Neural cell (in vitro differentiated cells): Measurements from ENCODE around the gene KRTAP5-1. TPM values are rescaled to one million over a fixed set of nuclear protein-coding genes. Genes with fewer than 3 reads are reported as not detected.

Experiments used
- H2AFZ ChIP-seq: fragments of 200-600, 300-800 bp; sonication (generic), shearing (Covaris generic); 2 replicates; pipeline ENCODE4 v1.6.0; 2014; ENCODE audit warnings: low read depth, mild to moderate bottlenecking, antibody characterized with exemption, low read length, moderate library complexity
- H3F3A ChIP-seq: fragments of 200-600 bp; shearing (Covaris generic); 2 replicates; pipeline ENCODE4 v1.6.1; 2016; ENCODE audit warnings: mild to moderate bottlenecking, moderate library complexity, mixed read lengths, antibody characterized with exemption, low read length; ENCODE audit not compliant: insufficient read depth, poor library complexity, severe bottlenecking
- H3K27ac ChIP-seq: fragments of 200-600, 300-800 bp; sonication (generic), shearing (Covaris generic); 2 replicates; pipeline ENCODE4 v1.5.1; 2014; ENCODE audit warnings: mild to moderate bottlenecking, low read length, moderate library complexity
- H3K27me3 ChIP-seq: fragments of 300-800, 200-600 bp; sonication (generic), shearing (Covaris generic); 2 replicates; pipeline ENCODE4 v1.6.0; 2014; ENCODE audit warnings: mild to moderate bottlenecking, low read depth, low read length, moderate library complexity; ENCODE audit not compliant: insufficient read depth
- H3K36me3 ChIP-seq: fragments of 300-800, 200-600 bp; sonication (generic), shearing (Covaris generic); 2 replicates; pipeline ENCODE4 v1.5.1; 2014; ENCODE audit warnings: mild to moderate bottlenecking, antibody characterized with exemption, low read length, moderate library complexity; ENCODE audit not compliant: insufficient read depth
- H3K4me2 ChIP-seq: fragments of 300-800, 200-600 bp; sonication (generic), shearing (Covaris generic); 2 replicates; pipeline ENCODE4 v1.6.0; 2014; ENCODE audit warnings: mild to moderate bottlenecking, low read length
- H3K4me3 ChIP-seq: fragments of 300-800, 200-600 bp; sonication (generic), shearing (Covaris generic); 2 replicates; pipeline ENCODE4 v1.5.1; 2014; ENCODE audit warnings: mild to moderate bottlenecking, low read length, moderate library complexity
- H3K79me2 ChIP-seq: fragments of 200-600 bp; shearing (Covaris generic); replicated peaks from 2 replicates; pipeline ENCODE4 v1.6.0; 2014; ENCODE audit warnings: mild to moderate bottlenecking, low read length, moderate library complexity; ENCODE audit not compliant: insufficient read depth
- H3K9ac ChIP-seq: fragments of 300-800, 200-600 bp; sonication (generic), shearing (Covaris generic); 2 replicates; pipeline ENCODE4 v1.6.1; 2016; ENCODE audit warnings: mild to moderate bottlenecking, low read length, mixed read lengths
- H3K9me2 ChIP-seq: fragments of 200-600 bp; shearing (Covaris generic); 2 replicates; pipeline ENCODE4 v1.6.1; 2016; ENCODE audit warnings: mild to moderate bottlenecking, low read length, mixed read lengths; ENCODE audit not compliant: insufficient read depth
- H3K9me3 ChIP-seq: fragments of 200-600, 300-800 bp; sonication (generic), shearing (Covaris generic); 2 replicates; pipeline ENCODE4 v1.6.1; 2016; ENCODE audit warnings: mild to moderate bottlenecking, mixed run types, low read length, moderate library complexity, mixed read lengths
- H4K20me1 ChIP-seq: fragments of 200-600 bp; shearing (Covaris generic); 2 replicates; pipeline ENCODE4 v1.6.1; 2016; ENCODE audit warnings: mild to moderate bottlenecking, mixed run types; ENCODE audit not compliant: insufficient read depth
- CTCF ChIP-seq: fragments of 450-650 bp; IDR thresholded peaks from 2 replicates; pipeline ENCODE4 v1.5.1; 2014; ENCODE audit warnings: antibody characterized with exemption, mild to moderate bottlenecking, moderate library complexity; ENCODE audit not compliant: poor library complexity, severe bottlenecking
- EP300 ChIP-seq: fragments of 450-650 bp; conservative IDR thresholded peaks from 2 replicates; pipeline ENCODE4 v1.6.1; 2014; ENCODE audit warnings: antibody characterized with exemption, mild to moderate bottlenecking, moderate library complexity; ENCODE audit not compliant: poor library complexity, severe bottlenecking
- EZH2 ChIP-seq: fragments of 200-600, 300-800 bp; shearing (Covaris generic), sonication (generic); IDR thresholded peaks from 2 replicates; pipeline ENCODE4 v1.6.1; 2014; ENCODE audit warnings: antibody characterized with exemption, low read length, borderline replicate concordance, mild to moderate bottlenecking; ENCODE audit not compliant: insufficient read depth, poor library complexity, severe bottlenecking
- MXI1 ChIP-seq: fragments of 450-650 bp; conservative IDR thresholded peaks from 2 replicates; pipeline ENCODE4 v1.6.1; 2014; ENCODE audit warnings: antibody characterized with exemption, mild to moderate bottlenecking; ENCODE audit not compliant: poor library complexity, severe bottlenecking
- POLR2AphosphoS5 ChIP-seq: IDR thresholded peaks from 2 replicates; pipeline ENCODE4 v1.6.1; 2012
- RAD21 ChIP-seq: fragments of 450-650 bp; conservative IDR thresholded peaks from 2 replicates; pipeline ENCODE4 v1.6.1; 2014; ENCODE audit warnings: antibody characterized with exemption, mild to moderate bottlenecking, moderate library complexity
- REST ChIP-seq: IDR thresholded peaks from 2 replicates; pipeline ENCODE4 v1.6.1; 2012; ENCODE audit warnings: borderline replicate concordance
- SMC3 ChIP-seq: fragments of 450-650 bp; conservative IDR thresholded peaks from 2 replicates; pipeline ENCODE4 v1.6.1; 2014; ENCODE audit warnings: antibody characterized with exemption, mild to moderate bottlenecking, moderate library complexity; ENCODE audit not compliant: poor library complexity
- TAF1 ChIP-seq: IDR thresholded peaks from 2 replicates; pipeline ENCODE4 v1.6.1; 2012; ENCODE audit warnings: low read depth
- polyA plus RNA-seq: library from polyadenylated mRNA; depleted of rRNA; stranded (reverse); fragments of >200 nt; gene quantifications from 2 replicates; pipeline ENCODE4 v1.2.3, GENCODE V29; 2014

The KRTAP5-1 gene
- polyA plus RNA-seq, 1 donor from 2014 or later: not detected

- Histone ChIP-seq H3K27me3 (peaks cover 15% of the 10 kb centered on the region), H3K4me2 (no peak overlapping the region), H3K9ac (no peak overlapping the region), H3K9me2 (no peaks in the 10 kb centered on the region), H3K79me2 (no peaks in the 10 kb centered on the region), H3K36me3 (no peaks in the 10 kb centered on the region), H3K4me3 (no peak overlapping the region), H3F3A (no peaks in the 10 kb centered on the region), H4K20me1 (peaks cover 11% of the 10 kb centered on the region), H3K27ac (no peak overlapping the region), H2AFZ (no peak overlapping the region), H3K9me3 (no peaks in the 10 kb centered on the region)
- TF ChIP-seq EZH2 (no peak), SMC3 (no peak), EP300 (no peak), POLR2AphosphoS5 (no peak), TAF1 (no peak)
These were observed 31.1 kb downstream of the KRTAP5-1 start for GRCh38 chr11:1553808-1554594.

- no peak overlapping the region for H3K27ac ChIP-seq
- no peaks in the 10 kb centered on the region for H3K36me3 ChIP-seq
- H3K4me3 ChIP-seq: no peak overlapping the region
- H3K27me3 ChIP-seq: peaks cover 58% of the 10 kb centered on the region
- H2AFZ ChIP-seq: no peak overlapping the region
- H3K79me2 ChIP-seq: no peaks in the 10 kb centered on the region
- no peaks in the 10 kb centered on the region for H3K9me2 ChIP-seq
- no peaks in the 10 kb centered on the region for H3K9me3 ChIP-seq
- no peak for TF ChIP-seq EP300
- TF ChIP-seq POLR2AphosphoS5: no peak
- no peak for TF ChIP-seq REST
- no peak for TF ChIP-seq RAD21
- no peak for TF ChIP-seq MXI1
- TF ChIP-seq CTCF: no peak
- TF ChIP-seq EZH2: no peak
- no peak for TF ChIP-seq SMC3
- no peak for TF ChIP-seq TAF1
- H3K4me2 ChIP-seq: no peak overlapping the region
- H4K20me1 ChIP-seq: no peaks in the 10 kb centered on the region
- no peaks in the 10 kb centered on the region for H3F3A ChIP-seq
- no peak overlapping the region for H3K9ac ChIP-seq
These were observed 35.4 kb downstream of the KRTAP5-1 start for GRCh38 chr11:1549338-1550330.
